DMS 273 (cell line): ENCODE results near the gene CCL2.

Experiments
- DNase-seq: peaks from one replicate; lab custom pipeline; 2025; ENCODE audit not compliant: unreplicated experiment; lab: John Stamatoyannopoulos, UW

Gene CCL2

GRCh38 chr17:34261568-34262337 is 6.7 kb downstream of the CCL2 start:
- DNase-seq, result no peak

GRCh38 chr17:34265711-34266110 is 10.6 kb downstream of the CCL2 start:
- no peak for DNase-seq

- no peak for DNase-seq
These were observed 14.9 kb downstream of the CCL2 start, which contains the start of gene CCL7 for GRCh38 chr17:34269969-34270368. CCL7 (plus strand) TSS chr17:34270221; CDS start chr17:34270291, 70 bp downstream.

- peak; percentile 13 for DNase-seq
These were observed 20.8 kb downstream of the CCL2 start for GRCh38 chr17:34275881-34276280.

- DNase-seq, result no peak
These were observed 21.7 kb downstream of the CCL2 start for GRCh38 chr17:34276826-34277225.

- DNase-seq, result no peak
These were observed 28.5 kb downstream of the CCL2 start for GRCh38 chr17:34283571-34283970.

- no peak for DNase-seq
These were observed 30.3 kb downstream of the CCL2 start, which contains the start of gene CCL11 for GRCh38 chr17:34285286-34285792. CCL11 (plus strand) TSS chr17:34285742; CDS start chr17:34285809, 67 bp downstream.

- DNase-seq, result no peak
These were observed 32.8 kb downstream of the CCL2 start for GRCh38 chr17:34287875-34288274.

GRCh38 chr17:34290586-34290985 is 35.5 kb downstream of the CCL2 start:
- no peak for DNase-seq

GRCh38 chr17:34291721-34292348 is 36.8 kb downstream of the CCL2 start:
- no peak for DNase-seq

- DNase-seq, result no peak
These were observed 43.9 kb downstream of the CCL2 start for GRCh38 chr17:34299027-34299426.

- DNase-seq, result no peak
These were observed 45.0 kb downstream of the CCL2 start for GRCh38 chr17:34299956-34300577.

- DNase-seq, result no peak
These were observed 45.7 kb downstream of the CCL2 start for GRCh38 chr17:34300652-34301370.

GRCh38 chr17:34301986-34302385 is 46.9 kb downstream of the CCL2 start:
- no peak for DNase-seq

GRCh38 chr17:34302636-34303035 is 47.6 kb downstream of the CCL2 start:
- no peak for DNase-seq

- DNase-seq, result no peak
These were observed 48.5 kb downstream of the CCL2 start for GRCh38 chr17:34303606-34304005.

- DNase-seq, result no peak
These were observed 50.0 kb downstream of the CCL2 start for GRCh38 chr17:34305061-34305460.

GRCh38 chr17:34305606-34306005 is 50.5 kb downstream of the CCL2 start:
- DNase-seq, result no peak

- DNase-seq, result peak; percentile 25
These were observed 51.4 kb downstream of the CCL2 start for GRCh38 chr17:34306466-34306865.
